ENCODE measurements around the gene VSTM1.

DNA sequence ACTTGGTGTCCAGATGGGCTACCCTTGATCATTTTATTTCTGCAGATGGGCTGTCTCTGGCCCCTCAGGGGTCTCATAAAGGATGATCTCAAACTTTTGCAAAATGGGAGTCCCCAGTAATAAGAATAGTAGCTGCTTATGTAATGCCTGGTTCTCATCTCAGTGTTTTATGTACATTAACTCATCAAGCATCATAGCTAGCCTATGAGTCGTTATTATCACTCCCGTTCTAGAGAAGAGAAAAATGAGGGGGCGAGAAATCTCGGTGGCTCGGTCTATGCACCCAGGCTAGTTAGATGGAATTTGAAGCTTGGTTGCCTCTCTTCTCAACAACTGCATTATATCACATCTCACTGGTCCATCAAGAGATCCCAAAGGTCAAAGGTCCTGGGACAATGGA, 68.9 kb downstream of the VSTM1 start:
- TF ChIP-seq, protein P1, sequence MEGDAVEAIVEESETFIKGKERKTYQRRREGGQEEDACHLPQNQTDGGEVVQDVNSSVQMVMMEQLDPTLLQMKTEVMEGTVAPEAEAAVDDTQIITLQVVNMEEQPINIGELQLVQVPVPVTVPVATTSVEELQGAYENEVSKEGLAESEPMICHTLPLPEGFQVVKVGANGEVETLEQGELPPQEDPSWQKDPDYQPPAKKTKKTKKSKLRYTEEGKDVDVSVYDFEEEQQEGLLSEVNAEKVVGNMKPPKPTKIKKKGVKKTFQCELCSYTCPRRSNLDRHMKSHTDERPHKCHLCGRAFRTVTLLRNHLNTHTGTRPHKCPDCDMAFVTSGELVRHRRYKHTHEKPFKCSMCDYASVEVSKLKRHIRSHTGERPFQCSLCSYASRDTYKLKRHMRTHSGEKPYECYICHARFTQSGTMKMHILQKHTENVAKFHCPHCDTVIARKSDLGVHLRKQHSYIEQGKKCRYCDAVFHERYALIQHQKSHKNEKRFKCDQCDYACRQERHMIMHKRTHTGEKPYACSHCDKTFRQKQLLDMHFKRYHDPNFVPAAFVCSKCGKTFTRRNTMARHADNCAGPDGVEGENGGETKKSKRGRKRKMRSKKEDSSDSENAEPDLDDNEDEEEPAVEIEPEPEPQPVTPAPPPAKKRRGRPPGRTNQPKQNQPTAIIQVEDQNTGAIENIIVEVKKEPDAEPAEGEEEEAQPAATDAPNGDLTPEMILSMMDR (IDR thresholded peaks at IDR 0.05; ENCODE audit: low read length), result no peak
- no peak for TF ChIP-seq EZH2 (IDR thresholded peaks at IDR 0.05; ENCODE audit: borderline replicate concordance, low read length)
